ENCODE data around the gene PLCL2.
"Not testable (repeated sequence)": the region's sequence is repeated elsewhere in the genome, so short reads cannot be mapped to it uniquely, and the experiment has no call there.

Gene PLCL2

GRCh38 chr3:17119201-17120072 is 234.7 kb downstream of the PLCL2 start:
- DNase-seq (ENCODE audit: low read depth in 2 of 2), result no peak

DNA sequence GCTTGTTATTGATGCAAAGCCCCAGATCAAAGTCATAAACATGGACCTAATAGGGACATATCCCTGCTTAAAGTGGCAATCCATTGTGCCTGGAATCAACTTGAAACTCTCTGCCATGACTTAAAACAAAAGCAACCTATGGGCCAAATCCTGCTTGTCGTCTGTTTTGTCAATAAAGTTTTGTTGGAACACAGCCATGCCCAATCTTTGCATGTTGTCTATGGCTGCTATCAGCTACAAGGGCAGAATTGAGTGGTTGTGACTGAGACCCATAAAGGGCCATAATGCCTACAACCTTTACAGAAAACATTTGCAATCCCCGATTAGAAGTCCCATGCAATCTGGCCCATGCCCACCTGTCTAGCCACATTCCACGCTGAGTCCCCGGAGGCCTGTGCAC is 235.4 kb downstream of the PLCL2 start:
- no peak for DNase-seq (ENCODE audit: low read depth in 2 of 2)

- DNase-seq (ENCODE audit: low read depth in 2 of 2), result no peak
These were observed 236.6 kb downstream of the PLCL2 start for GRCh38 chr3:17121336-17121735.

- DNase-seq (ENCODE audit: low read depth in 2 of 2), result no peak
These were observed 238.0 kb downstream of the PLCL2 start for GRCh38 chr3:17122758-17123157.

DNA sequence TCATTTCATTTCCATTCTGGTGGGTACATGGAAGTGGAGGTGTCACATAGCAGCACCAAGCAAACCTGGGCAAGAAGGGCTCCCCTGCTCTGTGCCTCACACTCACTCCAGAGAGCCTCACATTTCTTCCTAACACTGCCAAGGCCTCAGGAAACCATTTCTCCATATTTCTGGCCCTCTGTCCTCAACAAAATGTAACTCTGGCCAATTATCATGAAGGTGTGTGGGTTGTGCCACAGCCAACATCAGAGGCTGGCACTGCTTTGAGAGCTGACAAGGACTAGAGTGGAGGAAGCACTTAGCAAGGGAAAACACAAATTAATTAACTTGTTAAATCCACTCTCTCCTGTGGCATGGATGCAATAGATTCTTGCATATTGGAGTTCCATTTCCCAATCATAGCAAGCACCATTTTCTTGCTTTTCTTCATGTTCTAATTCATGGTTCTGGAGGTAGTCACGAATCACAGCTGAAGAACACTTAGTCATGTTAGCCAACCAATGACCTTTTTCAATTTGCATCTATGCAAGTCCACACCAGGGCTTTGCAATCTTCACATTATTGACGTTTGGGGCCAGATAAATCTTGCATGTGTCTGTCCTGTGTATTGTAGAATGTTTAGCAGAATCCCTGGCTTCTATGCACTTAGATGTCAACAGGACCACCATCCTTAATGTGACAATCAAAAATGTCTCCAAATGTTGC is 241.1 kb downstream of the PLCL2 start:
- DNase-seq (ENCODE audit: low read depth in 2 of 2), result no peak

DNA sequence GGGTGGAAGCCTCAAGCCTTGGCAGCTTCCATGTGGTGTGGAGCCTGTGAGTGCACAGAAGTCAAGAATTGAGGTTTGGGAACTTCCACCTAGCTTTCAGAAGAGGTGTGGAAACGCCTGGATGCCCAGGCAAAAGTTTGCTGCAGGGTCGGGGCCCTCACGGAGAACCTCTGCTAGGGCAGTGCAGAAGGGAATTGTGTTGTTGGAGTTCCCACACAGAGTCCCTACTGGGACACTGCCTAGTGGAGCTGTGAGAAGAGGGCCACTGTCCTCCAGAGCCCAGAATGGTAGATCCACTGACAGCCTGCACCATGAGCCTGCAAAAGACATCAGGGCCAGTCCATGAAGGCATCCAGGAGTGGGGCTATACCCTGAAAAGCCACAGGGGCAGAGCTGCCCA is 243.9 kb downstream of the PLCL2 start:
- not testable (repeated sequence) for DNase-seq (ENCODE audit: low read depth in 2 of 2)

DNA sequence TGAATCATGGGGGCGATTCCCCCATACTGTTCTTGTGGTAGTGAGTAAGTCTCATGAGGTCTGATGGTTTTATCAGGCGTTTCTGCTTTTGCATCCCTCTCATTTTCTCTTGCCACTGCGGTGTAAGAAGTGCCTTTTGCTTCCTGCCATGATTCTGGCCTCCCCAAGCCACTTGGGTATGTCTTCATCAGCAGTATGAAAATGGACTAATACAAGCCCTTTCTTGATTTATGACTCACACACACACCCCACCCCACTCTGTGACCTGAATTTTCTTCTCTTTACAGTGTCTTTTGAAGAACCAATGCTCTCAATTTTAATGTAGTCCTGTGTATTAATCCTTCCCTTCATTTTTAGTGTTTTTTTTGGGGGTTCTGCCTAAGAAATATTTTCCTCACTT is 244.8 kb downstream of the PLCL2 start:
- DNase-seq (ENCODE audit: low read depth in 2 of 2), result no peak

GRCh38 chr3:17130956-17131355 is 246.2 kb downstream of the PLCL2 start:
- no peak for DNase-seq (ENCODE audit: low read depth in 2 of 2)

- DNase-seq (ENCODE audit: low read depth in 2 of 2), result no peak
These were observed 247.7 kb downstream of the PLCL2 start for GRCh38 chr3:17132286-17133115.

- no peak for DNase-seq (ENCODE audit: low read depth in 2 of 2)
These were observed 249.1 kb downstream of the PLCL2 start for GRCh38 chr3:17133632-17134545.

- no peak for DNase-seq (ENCODE audit: low read depth in 2 of 2)
These were observed 250.9 kb downstream of the PLCL2 start for GRCh38 chr3:17135696-17136095.

DNA sequence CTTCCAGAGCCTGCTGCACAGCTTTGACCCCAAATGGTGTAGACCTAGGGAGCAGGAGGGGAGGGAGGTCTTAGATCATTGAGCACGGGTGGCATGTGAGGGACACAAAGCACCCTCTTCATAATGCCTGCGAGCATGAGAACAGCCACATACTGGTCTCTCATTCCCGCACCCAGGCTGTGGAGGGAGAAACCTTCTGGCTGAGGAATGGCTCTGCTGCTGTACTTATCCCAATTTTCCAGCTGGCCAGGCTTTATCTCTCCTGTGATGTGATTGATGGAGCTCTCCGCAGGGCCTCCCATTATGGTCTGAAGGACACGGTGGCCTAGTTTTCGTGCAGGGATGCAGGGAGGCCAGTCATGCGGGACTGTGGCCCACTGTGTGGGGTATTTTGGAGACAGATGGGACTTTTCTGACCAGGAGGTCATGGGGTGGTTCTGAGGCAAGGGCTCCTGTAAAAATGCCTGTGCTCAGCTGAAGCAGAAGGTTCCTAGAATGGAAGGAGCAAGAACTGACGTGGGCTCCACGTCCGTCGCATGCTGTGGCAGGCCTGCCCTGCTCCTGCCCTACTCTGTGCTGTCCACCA is 251.5 kb downstream of the PLCL2 start:
- DNase-seq (ENCODE audit: low read depth in 2 of 2), result no peak

GRCh38 chr3:17137321-17137826 is 252.6 kb downstream of the PLCL2 start:
- DNase-seq (ENCODE audit: low read depth in 2 of 2), result no peak

DNA sequence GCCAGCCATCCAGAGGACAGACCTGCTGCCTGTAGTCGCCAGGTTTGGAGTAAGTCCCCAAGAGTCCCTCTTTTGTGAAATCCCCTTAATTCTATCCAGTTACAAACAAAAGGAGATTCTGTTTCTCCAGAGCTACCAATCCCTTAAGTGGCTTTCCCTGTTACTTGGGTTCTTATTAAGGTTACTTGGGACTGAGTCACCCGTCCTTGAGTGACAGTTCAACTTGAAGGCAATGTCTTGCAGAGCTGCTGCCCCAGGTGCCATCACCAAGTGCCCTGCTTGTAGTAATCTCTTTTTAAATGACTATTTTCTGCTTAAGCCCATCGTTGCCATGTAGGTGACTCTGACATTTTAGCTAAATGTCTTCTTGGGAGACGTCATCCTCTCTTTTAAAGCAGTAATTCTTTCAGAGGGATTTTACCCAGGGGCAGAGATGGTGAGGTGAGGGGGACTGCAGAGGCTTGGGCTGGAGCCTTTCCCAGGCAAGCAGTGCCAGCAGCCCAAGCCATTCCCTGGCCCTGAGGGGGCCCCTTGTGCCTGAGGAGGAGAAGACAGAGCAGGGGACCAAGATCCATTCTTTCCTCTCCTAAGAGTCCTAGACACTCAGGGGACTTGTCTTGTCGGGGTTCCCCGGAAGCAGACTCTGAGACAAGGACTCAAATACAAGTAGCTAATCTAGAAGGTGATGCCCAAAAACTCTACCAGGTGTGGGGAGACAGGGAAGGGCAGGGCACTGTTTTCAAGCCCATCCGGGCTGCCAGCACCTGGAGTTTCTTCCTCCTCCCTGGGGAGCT is 253.7 kb downstream of the PLCL2 start:
- DNase-seq (ENCODE audit: low read depth in 2 of 2), result no peak

Data from stimulated activated CD8-positive, alpha-beta memory T cell treated with anti-CD3 and anti-CD28 coated beads, Interleukin-2, amount 100 ng/mL, for 1 hour (primary cell).